Chondrocyte (in vitro differentiated cells): ENCODE results near the gene MAGEA12. TPM values are rescaled to one million over a fixed set of nuclear protein-coding genes. Genes with fewer than 3 reads are reported as not detected.
A peak's percentile ranks its signal among the peaks of the same experiment; 100 is the strongest.
"Not testable (repeated sequence)": the region's sequence is repeated elsewhere in the genome, so short reads cannot be mapped to it uniquely, and the experiment has no call there.

Experiments used
- DNase-seq: peaks from one replicate; pipeline ENCODE4 v3.0.0; 2021; ENCODE audit warnings: mixed read lengths, low spot score
- H3K27ac Mint-ChIP-seq: one replicate; pipeline ENCODE4 v1.8.0; 2021; ENCODE audit warnings: mild to moderate bottlenecking, moderate library complexity, mixed read lengths; ENCODE audit not compliant: unreplicated experiment
- H3K27me3 Mint-ChIP-seq: 2 replicates; pipeline ENCODE4 v1.8.0; 2021; ENCODE audit warnings: low read depth, mixed read lengths
- H3K36me3 Mint-ChIP-seq: 2 replicates; pipeline ENCODE4 v1.8.0; 2021; ENCODE audit warnings: low read depth, mixed read lengths
- H3K4me1 Mint-ChIP-seq: 2 replicates; pipeline ENCODE4 v1.8.0; 2021; ENCODE audit warnings: low read depth, mild to moderate bottlenecking, mixed read lengths
- H3K4me3 Mint-ChIP-seq: one replicate; pipeline ENCODE4 v1.8.0; 2021; ENCODE audit warnings: mild to moderate bottlenecking, moderate library complexity, mixed read lengths; ENCODE audit not compliant: unreplicated experiment
- H3K9me3 Mint-ChIP-seq: 2 replicates; pipeline ENCODE4 v1.8.0; 2021; ENCODE audit warnings: low read depth, mixed read lengths
- CTCF ChIP-seq: fragments of 200-600 bp; sonication (generic); IDR thresholded peaks from 2 replicates; pipeline ENCODE4 v1.5.0; 2021; ENCODE audit warnings: antibody characterized with exemption, mild to moderate bottlenecking, moderate library complexity
- long read RNA-seq: library from polyadenylated mRNA; stranded (forward); transcript quantifications from one replicate; pipeline ENCODE4 v2.0.0, GENCODE V29; 2021
- total RNA-seq: library from RNA; stranded (reverse); gene quantifications from 3 replicates; pipeline ENCODE4 v1.2.1, GENCODE V29; 2021

The MAGEA12 gene
- total RNA-seq, result not detected in 3 replicates
- long read RNA-seq, result 0 reads

GRCh38 chrX:152733261-152733975 is at the start of gene MAGEA12, which contains the start of gene CSAG1:
TSS of gene MAGEA12 (plus strand) at chrX:152733757. CDS start at chrX:152736162, 2,405 bp downstream.
TSS of gene CSAG1 (minus strand) at chrX:152733721. CDS start at chrX:152732460, 1,261 bp downstream.
- H3K36me3 Mint-ChIP-seq, result no peaks in the 10 kb centered on the region
- no peaks in the 10 kb centered on the region for H3K4me1 Mint-ChIP-seq
- H3K27ac Mint-ChIP-seq, result no peak within 1 kb of the TSS
- H3K4me3 Mint-ChIP-seq, result no peak within 1 kb of the TSS
- DNase-seq, result peak; percentile 61
- H3K27me3 Mint-ChIP-seq, result no peaks in the 10 kb centered on the region
- peaks cover 28% of the 10 kb centered on the region for H3K9me3 Mint-ChIP-seq
- no peak for TF ChIP-seq CTCF

- H3K9me3 Mint-ChIP-seq, H3K27ac Mint-ChIP-seq, H3K27me3 Mint-ChIP-seq, H3K36me3 Mint-ChIP-seq, H3K4me3 Mint-ChIP-seq, DNase-seq, H3K4me1 Mint-ChIP-seq: not testable (repeated sequence)
Observed at GRCh38 chrX:152697952-152698931, 35.3 kb upstream of the MAGEA12 start, which contains the start of gene MAGEA3. TSS of gene MAGEA3 (plus strand) at chrX:152698794. CDS start at chrX:152700833, 2,039 bp downstream.

GRCh38 chrX:152700390-152700789 is 33.2 kb upstream of the MAGEA12 start:
- peak; percentile 82 for DNase-seq
- not testable (repeated sequence) for H3K4me1 Mint-ChIP-seq, H3K27me3 Mint-ChIP-seq, H3K4me3 Mint-ChIP-seq, H3K9me3 Mint-ChIP-seq, H3K36me3 Mint-ChIP-seq, H3K27ac Mint-ChIP-seq

- not testable (repeated sequence) for H3K4me3 Mint-ChIP-seq, DNase-seq, H3K27me3 Mint-ChIP-seq, H3K27ac Mint-ChIP-seq, H3K36me3 Mint-ChIP-seq, H3K9me3 Mint-ChIP-seq, H3K4me1 Mint-ChIP-seq
Observed at GRCh38 chrX:152706500-152706899, 27.1 kb upstream of the MAGEA12 start.

GRCh38 chrX:152709173-152709572 is 24.4 kb upstream of the MAGEA12 start, which contains the start of gene CSAG2:
TSS of gene CSAG2 (minus strand) at chrX:152709273. CDS start at chrX:152709112, 161 bp downstream.
- DNase-seq, H3K4me3 Mint-ChIP-seq, H3K9me3 Mint-ChIP-seq, H3K27me3 Mint-ChIP-seq, H3K36me3 Mint-ChIP-seq, H3K4me1 Mint-ChIP-seq, H3K27ac Mint-ChIP-seq: not testable (repeated sequence)

- H3K27ac Mint-ChIP-seq, H3K4me3 Mint-ChIP-seq, H3K4me1 Mint-ChIP-seq, H3K27me3 Mint-ChIP-seq, H3K9me3 Mint-ChIP-seq, DNase-seq, H3K36me3 Mint-ChIP-seq: not testable (repeated sequence)
Observed at GRCh38 chrX:152713195-152713594, 20.4 kb upstream of the MAGEA12 start.

GRCh38 chrX:152713815-152714787 is 19.5 kb upstream of the MAGEA12 start, which contains the start of gene MAGEA2B:
TSS of gene MAGEA2B (plus strand) at chrX:152714628. CDS start at chrX:152717107, 2,479 bp downstream.
- not testable (repeated sequence) for H3K27me3 Mint-ChIP-seq, H3K4me1 Mint-ChIP-seq, H3K4me3 Mint-ChIP-seq, H3K27ac Mint-ChIP-seq, H3K9me3 Mint-ChIP-seq, DNase-seq, H3K36me3 Mint-ChIP-seq
